HG03442 (cell line): ENCODE measurements around the gene RNF157.

Experiments
- ATAC-seq: cut with Tn5 transposase; IDR thresholded peaks from one replicate; pipeline ENCODE4 v1.9.1; 2021; ENCODE audit warnings: mild to moderate bottlenecking, moderate library complexity; ENCODE audit not compliant: unreplicated experiment

Gene RNF157

GRCh38 chr17:76102944-76103273 lies 137.4 kb downstream of the RNF157 start:
- no peak for ATAC-seq

GRCh38 chr17:76097716-76098295 lies 142.5 kb downstream of the RNF157 start:
- no peak for ATAC-seq

- ATAC-seq: no peak
Observed at GRCh38 chr17:76095943-76096342, 144.3 kb downstream of the RNF157 start.

GRCh38 chr17:76094046-76094445 lies 146.2 kb downstream of the RNF157 start:
- ATAC-seq: no peak

- no peak for ATAC-seq
Observed at GRCh38 chr17:76092526-76093413, 147.5 kb downstream of the RNF157 start.
